Cardiac muscle cell (in vitro differentiated cells and primary cell): Measurements from ENCODE around the gene PHTF2. TPM values are rescaled to one million over a fixed set of nuclear protein-coding genes. Genes with fewer than 3 reads are reported as not detected.

Experiments
- DNase-seq, 2 donors: peaks; one replicate each; pipeline versions ENCODE4 v3.0.0 to v3.0.0-alpha.2; 2010 to 2017; ENCODE audit warnings: low read depth in 1 of 2, low spot score in 1 of 2
- H3K27ac ChIP-seq: fragments of 200-600 bp; sonication (generic); 2 replicates; pipeline ENCODE4 v1.5.1; 2016
- H3K27me3 ChIP-seq: fragments of 200-600 bp; sonication (generic); 2 replicates; pipeline ENCODE4 v1.6.0; 2016; ENCODE audit warnings: control low read depth
- H3K36me3 ChIP-seq: fragments of 200-600 bp; sonication (generic); 2 replicates; pipeline ENCODE4 v1.5.1; 2016; ENCODE audit warnings: control low read depth
- H3K4me1 ChIP-seq: fragments of 200-600 bp; sonication (generic); 2 replicates; pipeline ENCODE4 v1.8.1; 2017; ENCODE audit warnings: low read depth, mild to moderate bottlenecking, mixed run types
- H3K4me3 ChIP-seq: fragments of 200-600 bp; sonication (generic); 2 replicates; pipeline ENCODE4 v1.5.1; 2016; ENCODE audit warnings: mild to moderate bottlenecking
- H3K9me3 ChIP-seq: fragments of 200-600 bp; sonication (generic); 2 replicates; pipeline ENCODE4 v1.5.1; 2017; ENCODE audit warnings: low read depth, mild to moderate bottlenecking, control low read depth
- polyA plus RNA-seq: library from polyadenylated mRNA; unstranded; fragments of >200 nt; fragmentation: Nextera tagmentation; extraction: Ambion mirVana; gene quantifications from 2 replicates; pipeline ENCODE4 v1.2.1, GENCODE V29; 2016
- total RNA-seq: library from RNA; depleted of rRNA; stranded (reverse); fragments of >200 nt; gene quantifications from 2 replicates; pipeline ENCODE4 v1.2.3, GENCODE V29; 2016
- TF ChIP-seq, protein P1 (sequence below): IDR thresholded peaks from 2 replicates; pipeline ENCODE4 v1.5.1; 2012; ENCODE audit warnings: low read depth, mild to moderate bottlenecking, low read length

The PHTF2 gene
- total and polyA plus RNA-seq, 2 experiments from 2014 or later: 28.4 to 36.6 TPM

DNA sequence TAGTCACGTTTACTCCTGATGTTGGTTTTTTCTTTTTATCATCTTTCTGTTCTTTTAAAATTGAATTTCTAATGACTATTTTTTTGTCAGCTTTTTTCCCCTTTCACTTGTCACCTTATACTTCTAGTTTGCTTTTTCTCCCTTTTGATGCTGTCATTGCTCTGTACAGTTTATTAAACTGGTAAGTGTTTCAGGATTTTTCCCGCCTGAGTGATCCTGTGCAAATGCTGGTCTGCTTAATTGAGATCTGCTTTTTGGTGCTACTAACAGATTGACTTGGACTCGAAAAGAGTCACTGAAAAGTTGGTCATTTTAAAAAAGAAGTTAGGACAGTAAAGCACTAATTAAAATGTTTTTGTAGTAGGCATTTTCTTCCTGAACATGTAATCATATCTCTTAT is 95.2 kb downstream of the PHTF2 start:
- TF ChIP-seq, protein P1, sequence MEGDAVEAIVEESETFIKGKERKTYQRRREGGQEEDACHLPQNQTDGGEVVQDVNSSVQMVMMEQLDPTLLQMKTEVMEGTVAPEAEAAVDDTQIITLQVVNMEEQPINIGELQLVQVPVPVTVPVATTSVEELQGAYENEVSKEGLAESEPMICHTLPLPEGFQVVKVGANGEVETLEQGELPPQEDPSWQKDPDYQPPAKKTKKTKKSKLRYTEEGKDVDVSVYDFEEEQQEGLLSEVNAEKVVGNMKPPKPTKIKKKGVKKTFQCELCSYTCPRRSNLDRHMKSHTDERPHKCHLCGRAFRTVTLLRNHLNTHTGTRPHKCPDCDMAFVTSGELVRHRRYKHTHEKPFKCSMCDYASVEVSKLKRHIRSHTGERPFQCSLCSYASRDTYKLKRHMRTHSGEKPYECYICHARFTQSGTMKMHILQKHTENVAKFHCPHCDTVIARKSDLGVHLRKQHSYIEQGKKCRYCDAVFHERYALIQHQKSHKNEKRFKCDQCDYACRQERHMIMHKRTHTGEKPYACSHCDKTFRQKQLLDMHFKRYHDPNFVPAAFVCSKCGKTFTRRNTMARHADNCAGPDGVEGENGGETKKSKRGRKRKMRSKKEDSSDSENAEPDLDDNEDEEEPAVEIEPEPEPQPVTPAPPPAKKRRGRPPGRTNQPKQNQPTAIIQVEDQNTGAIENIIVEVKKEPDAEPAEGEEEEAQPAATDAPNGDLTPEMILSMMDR: no peak
- Histone ChIP-seq H3K4me3 (no peak overlapping the region), H3K36me3 (no peaks in the 10 kb centered on the region), H3K27ac (no peak overlapping the region), H3K27me3 (no peaks in the 10 kb centered on the region), H3K9me3 (no peaks in the 10 kb centered on the region), H3K4me1 (peaks cover 6% of the 10 kb centered on the region)
- DNase-seq: no peak

DNA sequence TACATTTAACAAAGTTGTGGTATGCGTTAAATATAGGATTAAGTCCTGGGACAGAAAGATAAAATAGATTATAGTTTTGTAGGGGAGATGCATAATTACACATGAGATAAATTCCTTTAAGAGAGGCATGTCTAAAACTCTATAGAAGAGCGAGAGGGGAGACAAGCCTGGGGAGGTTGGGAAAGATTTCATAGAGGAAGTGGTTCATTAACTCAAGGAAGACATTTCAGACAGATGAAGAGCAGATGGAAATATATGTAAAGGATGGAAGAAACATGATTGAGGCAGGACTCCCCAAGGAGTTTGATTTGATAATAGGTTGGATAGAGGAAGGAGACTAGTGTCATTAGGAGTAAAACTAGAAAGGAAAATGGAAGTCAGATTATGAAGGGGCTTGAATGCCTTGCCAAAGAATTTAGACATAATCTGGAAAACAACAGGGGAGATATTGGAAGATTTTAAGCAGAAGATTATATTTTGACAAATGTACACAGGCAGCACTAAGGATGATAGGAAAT is 96.1 kb downstream of the PHTF2 start:
- no peak overlapping the region for H3K4me3 ChIP-seq
- H3K27ac ChIP-seq: no peak overlapping the region
- no peaks in the 10 kb centered on the region for H3K27me3 ChIP-seq
- H3K36me3 ChIP-seq: no peaks in the 10 kb centered on the region
- TF ChIP-seq, protein P1: no peak
- H3K4me1 ChIP-seq: peaks cover 6% of the 10 kb centered on the region
- H3K9me3 ChIP-seq: no peaks in the 10 kb centered on the region
- no peak for DNase-seq

DNA sequence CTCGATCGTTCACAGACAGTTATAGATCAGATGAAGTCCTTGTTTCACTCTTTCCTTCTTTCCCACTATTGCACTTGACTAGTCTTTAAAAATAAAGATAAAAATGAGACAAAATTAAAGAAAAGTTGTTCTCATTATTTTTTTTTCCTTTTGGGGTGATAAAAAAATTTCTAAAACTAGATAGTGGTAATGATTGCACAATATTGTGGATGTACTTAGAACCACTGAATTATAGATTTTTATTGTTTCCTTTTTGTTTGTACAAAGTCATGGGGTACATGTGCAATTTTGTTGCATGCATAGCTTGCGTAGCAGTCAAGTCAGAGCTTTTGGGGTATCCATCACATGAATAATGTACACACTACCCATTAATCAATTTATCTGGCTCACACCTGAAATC is 97.3 kb downstream of the PHTF2 start:
- Histone ChIP-seq H3K9me3 (no peaks in the 10 kb centered on the region), H3K4me3 (no peak overlapping the region), H3K27me3 (no peaks in the 10 kb centered on the region), H3K36me3 (no peaks in the 10 kb centered on the region), H3K27ac (no peak overlapping the region), H3K4me1 (peaks cover 6% of the 10 kb centered on the region)
- TF ChIP-seq, protein P1: no peak
- no peak for DNase-seq

DNA sequence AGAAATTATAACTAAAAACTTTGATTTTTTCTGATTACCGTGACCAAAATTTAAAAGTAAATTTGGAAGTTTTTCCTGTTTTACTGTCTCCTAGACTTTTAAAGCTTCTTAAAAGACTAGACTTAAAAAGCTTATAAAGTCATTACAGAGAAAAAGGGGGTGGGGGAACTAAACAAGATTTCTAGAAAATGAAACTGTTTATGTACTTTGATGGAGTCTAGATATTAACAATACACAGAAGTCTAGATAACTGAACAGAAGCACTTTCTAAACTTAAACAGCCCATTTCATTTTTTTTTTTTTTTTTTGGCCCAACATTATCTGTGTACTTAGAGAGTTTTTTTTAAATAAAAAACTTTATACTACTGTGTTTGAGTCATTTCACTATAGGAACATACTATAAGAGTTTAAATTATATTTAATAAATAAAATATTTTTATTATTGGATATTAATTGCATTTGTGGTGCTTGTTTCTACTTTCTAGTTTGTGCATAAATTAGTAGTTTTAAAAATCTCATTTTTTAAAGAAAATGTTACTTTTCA is 98.5 kb downstream of the PHTF2 start:
- Histone ChIP-seq H3K36me3 (no peaks in the 10 kb centered on the region), H3K4me1 (peaks cover 6% of the 10 kb centered on the region), H3K9me3 (no peaks in the 10 kb centered on the region), H3K4me3 (no peak overlapping the region), H3K27me3 (no peaks in the 10 kb centered on the region), H3K27ac (no peak overlapping the region)
- no peak for DNase-seq
- TF ChIP-seq, protein P1: no peak

DNA sequence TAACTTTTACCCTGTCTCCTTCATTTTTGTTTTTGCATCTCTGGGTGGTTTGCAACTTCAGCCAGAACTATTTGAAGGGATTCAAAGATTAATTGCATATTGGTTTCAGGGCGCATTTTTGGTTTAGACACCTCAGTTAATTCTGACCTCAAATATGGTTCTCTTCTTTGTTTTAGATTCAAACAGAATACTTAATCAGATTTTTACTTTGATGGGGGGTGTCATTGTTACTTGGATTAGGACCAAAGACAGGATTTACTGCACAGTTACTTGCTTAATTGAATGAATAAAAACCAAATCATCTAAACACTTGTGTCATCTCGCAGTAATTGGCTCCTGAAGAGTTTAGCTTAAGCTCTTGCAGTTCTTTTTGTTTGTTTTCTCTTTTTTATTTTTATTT is 100.9 kb downstream of the PHTF2 start:
- no peaks in the 10 kb centered on the region for H3K27me3 ChIP-seq
- TF ChIP-seq, protein P1: no peak
- H3K4me1 ChIP-seq: no peaks in the 10 kb centered on the region
- no peak overlapping the region for H3K27ac ChIP-seq
- peaks cover 5% of the 10 kb centered on the region for H3K36me3 ChIP-seq
- H3K9me3 ChIP-seq: no peaks in the 10 kb centered on the region
- no peak overlapping the region for H3K4me3 ChIP-seq
- DNase-seq: no peak
